ENCODE measurements around the gene DSN1. TPM values are rescaled to one million over a fixed set of nuclear protein-coding genes. Genes with fewer than 3 reads are reported as not detected.

Gene DSN1
- total and polyA plus RNA-seq, 10 of the 15 experiments (the other 5 are each of a cell fraction or from before 2014, with no cell fraction given), result 15.3 to 33.1 (median 21.7) TPM

GRCh38 chr20:36823121-36823520 lies 49.6 kb upstream of the DSN1 start:
- H3K27ac ChIP-seq (ENCODE audit: control insufficient read depth, insufficient read depth), result no peak overlapping the region
- H3K4me1 ChIP-seq (ENCODE audit: control insufficient read depth, insufficient read depth, low read length), result peaks cover 5% of the 10 kb centered on the region
- intact Hi-C loops (cut with micrococcal nuclease; ENCODE audit: unreplicated experiment), result no loop called here
- no peak overlapping the region for H2AFZ ChIP-seq (ENCODE audit: control insufficient read depth, low read depth, low read length)
- TF ChIP-seq NBN (IDR thresholded peaks at IDR 0.05) (no peak), SMC3 (IDR thresholded peaks at IDR 0.05; ENCODE audit: borderline replicate concordance, low read length) (no peak), TAF1 (IDR thresholded peaks at IDR 0.05; ENCODE audit: borderline replicate concordance, low read depth, low read length) (no peak), STAT1 (conservative IDR thresholded peaks at IDR 0.05) (no peak), POLR2AphosphoS5 (IDR thresholded peaks at IDR 0.05; ENCODE audit: low read length) (no peak), USF1 (IDR thresholded peaks at IDR 0.05; ENCODE audit: borderline replicate concordance, extremely low read length, insufficient read depth, low read depth, low read length) (no peak)
- TF ChIP-seq, protein P1, sequence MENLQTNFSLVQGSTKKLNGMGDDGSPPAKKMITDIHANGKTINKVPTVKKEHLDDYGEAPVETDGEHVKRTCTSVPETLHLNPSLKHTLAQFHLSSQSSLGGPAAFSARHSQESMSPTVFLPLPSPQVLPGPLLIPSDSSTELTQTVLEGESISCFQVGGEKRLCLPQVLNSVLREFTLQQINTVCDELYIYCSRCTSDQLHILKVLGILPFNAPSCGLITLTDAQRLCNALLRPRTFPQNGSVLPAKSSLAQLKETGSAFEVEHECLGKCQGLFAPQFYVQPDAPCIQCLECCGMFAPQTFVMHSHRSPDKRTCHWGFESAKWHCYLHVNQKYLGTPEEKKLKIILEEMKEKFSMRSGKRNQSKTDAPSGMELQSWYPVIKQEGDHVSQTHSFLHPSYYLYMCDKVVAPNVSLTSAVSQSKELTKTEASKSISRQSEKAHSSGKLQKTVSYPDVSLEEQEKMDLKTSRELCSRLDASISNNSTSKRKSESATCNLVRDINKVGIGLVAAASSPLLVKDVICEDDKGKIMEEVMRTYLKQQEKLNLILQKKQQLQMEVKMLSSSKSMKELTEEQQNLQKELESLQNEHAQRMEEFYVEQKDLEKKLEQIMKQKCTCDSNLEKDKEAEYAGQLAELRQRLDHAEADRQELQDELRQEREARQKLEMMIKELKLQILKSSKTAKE (IDR thresholded peaks at IDR 0.05; ENCODE audit: low read depth, poor library complexity, severe bottlenecking), result no peak
- TF ChIP-seq, protein P2, sequence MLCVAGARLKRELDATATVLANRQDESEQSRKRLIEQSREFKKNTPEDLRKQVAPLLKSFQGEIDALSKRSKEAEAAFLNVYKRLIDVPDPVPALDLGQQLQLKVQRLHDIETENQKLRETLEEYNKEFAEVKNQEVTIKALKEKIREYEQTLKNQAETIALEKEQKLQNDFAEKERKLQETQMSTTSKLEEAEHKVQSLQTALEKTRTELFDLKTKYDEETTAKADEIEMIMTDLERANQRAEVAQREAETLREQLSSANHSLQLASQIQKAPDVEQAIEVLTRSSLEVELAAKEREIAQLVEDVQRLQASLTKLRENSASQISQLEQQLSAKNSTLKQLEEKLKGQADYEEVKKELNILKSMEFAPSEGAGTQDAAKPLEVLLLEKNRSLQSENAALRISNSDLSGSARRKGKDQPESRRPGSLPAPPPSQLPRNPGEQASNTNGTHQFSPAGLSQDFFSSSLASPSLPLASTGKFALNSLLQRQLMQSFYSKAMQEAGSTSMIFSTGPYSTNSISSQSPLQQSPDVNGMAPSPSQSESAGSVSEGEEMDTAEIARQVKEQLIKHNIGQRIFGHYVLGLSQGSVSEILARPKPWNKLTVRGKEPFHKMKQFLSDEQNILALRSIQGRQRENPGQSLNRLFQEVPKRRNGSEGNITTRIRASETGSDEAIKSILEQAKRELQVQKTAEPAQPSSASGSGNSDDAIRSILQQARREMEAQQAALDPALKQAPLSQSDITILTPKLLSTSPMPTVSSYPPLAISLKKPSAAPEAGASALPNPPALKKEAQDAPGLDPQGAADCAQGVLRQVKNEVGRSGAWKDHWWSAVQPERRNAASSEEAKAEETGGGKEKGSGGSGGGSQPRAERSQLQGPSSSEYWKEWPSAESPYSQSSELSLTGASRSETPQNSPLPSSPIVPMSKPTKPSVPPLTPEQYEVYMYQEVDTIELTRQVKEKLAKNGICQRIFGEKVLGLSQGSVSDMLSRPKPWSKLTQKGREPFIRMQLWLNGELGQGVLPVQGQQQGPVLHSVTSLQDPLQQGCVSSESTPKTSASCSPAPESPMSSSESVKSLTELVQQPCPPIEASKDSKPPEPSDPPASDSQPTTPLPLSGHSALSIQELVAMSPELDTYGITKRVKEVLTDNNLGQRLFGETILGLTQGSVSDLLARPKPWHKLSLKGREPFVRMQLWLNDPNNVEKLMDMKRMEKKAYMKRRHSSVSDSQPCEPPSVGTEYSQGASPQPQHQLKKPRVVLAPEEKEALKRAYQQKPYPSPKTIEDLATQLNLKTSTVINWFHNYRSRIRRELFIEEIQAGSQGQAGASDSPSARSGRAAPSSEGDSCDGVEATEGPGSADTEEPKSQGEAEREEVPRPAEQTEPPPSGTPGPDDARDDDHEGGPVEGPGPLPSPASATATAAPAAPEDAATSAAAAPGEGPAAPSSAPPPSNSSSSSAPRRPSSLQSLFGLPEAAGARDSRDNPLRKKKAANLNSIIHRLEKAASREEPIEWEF (IDR thresholded peaks at IDR 0.05; ENCODE audit: insufficient replicate concordance, low read depth, low read length), result no peak
- TF ChIP-seq, protein P3, sequence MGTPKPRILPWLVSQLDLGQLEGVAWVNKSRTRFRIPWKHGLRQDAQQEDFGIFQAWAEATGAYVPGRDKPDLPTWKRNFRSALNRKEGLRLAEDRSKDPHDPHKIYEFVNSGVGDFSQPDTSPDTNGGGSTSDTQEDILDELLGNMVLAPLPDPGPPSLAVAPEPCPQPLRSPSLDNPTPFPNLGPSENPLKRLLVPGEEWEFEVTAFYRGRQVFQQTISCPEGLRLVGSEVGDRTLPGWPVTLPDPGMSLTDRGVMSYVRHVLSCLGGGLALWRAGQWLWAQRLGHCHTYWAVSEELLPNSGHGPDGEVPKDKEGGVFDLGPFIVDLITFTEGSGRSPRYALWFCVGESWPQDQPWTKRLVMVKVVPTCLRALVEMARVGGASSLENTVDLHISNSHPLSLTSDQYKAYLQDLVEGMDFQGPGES (IDR thresholded peaks at IDR 0.05), result no peak
- TF ChIP-seq, protein P4, sequence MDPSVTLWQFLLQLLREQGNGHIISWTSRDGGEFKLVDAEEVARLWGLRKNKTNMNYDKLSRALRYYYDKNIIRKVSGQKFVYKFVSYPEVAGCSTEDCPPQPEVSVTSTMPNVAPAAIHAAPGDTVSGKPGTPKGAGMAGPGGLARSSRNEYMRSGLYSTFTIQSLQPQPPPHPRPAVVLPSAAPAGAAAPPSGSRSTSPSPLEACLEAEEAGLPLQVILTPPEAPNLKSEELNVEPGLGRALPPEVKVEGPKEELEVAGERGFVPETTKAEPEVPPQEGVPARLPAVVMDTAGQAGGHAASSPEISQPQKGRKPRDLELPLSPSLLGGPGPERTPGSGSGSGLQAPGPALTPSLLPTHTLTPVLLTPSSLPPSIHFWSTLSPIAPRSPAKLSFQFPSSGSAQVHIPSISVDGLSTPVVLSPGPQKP (IDR thresholded peaks at IDR 0.05; ENCODE audit: low read depth, low read length), result no peak
- TF ChIP-seq, protein P5, sequence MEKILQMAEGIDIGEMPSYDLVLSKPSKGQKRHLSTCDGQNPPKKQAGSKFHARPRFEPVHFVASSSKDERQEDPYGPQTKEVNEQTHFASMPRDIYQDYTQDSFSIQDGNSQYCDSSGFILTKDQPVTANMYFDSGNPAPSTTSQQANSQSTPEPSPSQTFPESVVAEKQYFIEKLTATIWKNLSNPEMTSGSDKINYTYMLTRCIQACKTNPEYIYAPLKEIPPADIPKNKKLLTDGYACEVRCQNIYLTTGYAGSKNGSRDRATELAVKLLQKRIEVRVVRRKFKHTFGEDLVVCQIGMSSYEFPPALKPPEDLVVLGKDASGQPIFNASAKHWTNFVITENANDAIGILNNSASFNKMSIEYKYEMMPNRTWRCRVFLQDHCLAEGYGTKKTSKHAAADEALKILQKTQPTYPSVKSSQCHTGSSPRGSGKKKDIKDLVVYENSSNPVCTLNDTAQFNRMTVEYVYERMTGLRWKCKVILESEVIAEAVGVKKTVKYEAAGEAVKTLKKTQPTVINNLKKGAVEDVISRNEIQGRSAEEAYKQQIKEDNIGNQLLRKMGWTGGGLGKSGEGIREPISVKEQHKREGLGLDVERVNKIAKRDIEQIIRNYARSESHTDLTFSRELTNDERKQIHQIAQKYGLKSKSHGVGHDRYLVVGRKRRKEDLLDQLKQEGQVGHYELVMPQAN (conservative IDR thresholded peaks at IDR 0.05), result no peak
- no peak for DNase-seq (ENCODE audit: low read depth, low spot score)
- H3K9me3 ChIP-seq (replicated peaks; ENCODE audit: control insufficient read depth, insufficient read depth, low read length), result no peaks in the 10 kb centered on the region
- peaks cover 1 to 3% of the 10 kb centered on the region in 2 experiments; a peak in 3 of 4 replicates for H3K36me3 ChIP-seq (ENCODE audit: control insufficient read depth in 2 of 2, insufficient read depth in 2 of 2, low read length in 1 of 2)
- no peak overlapping the region for H3K9ac ChIP-seq (ENCODE audit: control insufficient read depth, insufficient read depth, low read length)
- no peak overlapping the region for H3K4me3 ChIP-seq
- ChIA-PET SMC1A (ENCODE audit: uncharacterized antibody, unreplicated experiment) (no interaction called here), CTCF (interaction anchor here (0.7 kb wide), 1 partner anchor 712 kb away, joined by 3 read pairs; no protein-coding TSS in a partner anchor), RAD21 (ENCODE audit: unreplicated experiment) (interaction anchor here (0.6 kb wide), 1 partner anchor 173 kb away, joined by 4 read pairs; no protein-coding TSS in a partner anchor), POLR2A (no interaction called here)
- no peaks in the 10 kb centered on the region for H3K79me2 ChIP-seq (ENCODE audit: control insufficient read depth, insufficient read depth, low read length)
- no peak for FAIRE-seq
- BruUV-seq (replicated peaks), result no TSS peak
- no peaks in the 10 kb centered on the region for H3K27me3 ChIP-seq (replicated peaks in 1 of 2; ENCODE audit: control insufficient read depth in 2 of 2, insufficient read depth in 2 of 2, low read length in 1 of 2)
- no peak for ATAC-seq
- WGBS (ENCODE audit: insufficient coverage, insufficient replicate concordance, low lambda C conversion rate, missing lambda C conversion rate), result 99% methylated on average over 5 of the region's 5 CpGs
- no peak overlapping the region for H3K4me2 ChIP-seq (ENCODE audit: control insufficient read depth, insufficient read depth)
- in situ Hi-C loops (cut with MboI), result no loop called here
- no peaks in the 10 kb centered on the region for H4K20me1 ChIP-seq (ENCODE audit: control insufficient read depth, insufficient read depth)
